ENCODE data around the gene SORCS2. TPM values are rescaled to one million over a fixed set of nuclear protein-coding genes. Genes with fewer than 3 reads are reported as not detected.

The SORCS2 gene
- total and polyA plus RNA-seq, 2 of the 13 experiments (the other 11 are each of a cell fraction or from before 2014, with no cell fraction given) = 0.82 to 1.0 TPM

DNA sequence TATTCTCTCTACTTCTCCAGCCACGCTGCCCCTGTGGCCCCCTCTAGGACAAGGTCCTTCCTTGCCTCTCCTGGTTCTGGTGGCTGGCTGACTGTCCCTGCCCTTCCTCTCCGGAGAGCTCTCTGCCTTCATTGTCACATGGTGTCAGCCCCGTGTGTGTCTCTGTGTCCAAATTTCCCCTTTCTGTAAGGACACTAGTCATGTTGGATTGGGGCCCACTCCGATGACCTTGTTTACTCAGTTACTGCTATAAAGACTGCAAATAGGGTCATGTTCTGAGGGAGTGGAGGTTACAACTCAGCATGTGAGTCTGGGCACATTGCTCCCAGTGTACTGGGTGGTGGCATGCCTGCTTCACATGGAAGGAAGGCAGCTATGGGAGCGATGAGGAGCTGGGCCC is 371.9 kb downstream of the SORCS2 start (continued):
- TF ChIP-seq, protein P1, sequence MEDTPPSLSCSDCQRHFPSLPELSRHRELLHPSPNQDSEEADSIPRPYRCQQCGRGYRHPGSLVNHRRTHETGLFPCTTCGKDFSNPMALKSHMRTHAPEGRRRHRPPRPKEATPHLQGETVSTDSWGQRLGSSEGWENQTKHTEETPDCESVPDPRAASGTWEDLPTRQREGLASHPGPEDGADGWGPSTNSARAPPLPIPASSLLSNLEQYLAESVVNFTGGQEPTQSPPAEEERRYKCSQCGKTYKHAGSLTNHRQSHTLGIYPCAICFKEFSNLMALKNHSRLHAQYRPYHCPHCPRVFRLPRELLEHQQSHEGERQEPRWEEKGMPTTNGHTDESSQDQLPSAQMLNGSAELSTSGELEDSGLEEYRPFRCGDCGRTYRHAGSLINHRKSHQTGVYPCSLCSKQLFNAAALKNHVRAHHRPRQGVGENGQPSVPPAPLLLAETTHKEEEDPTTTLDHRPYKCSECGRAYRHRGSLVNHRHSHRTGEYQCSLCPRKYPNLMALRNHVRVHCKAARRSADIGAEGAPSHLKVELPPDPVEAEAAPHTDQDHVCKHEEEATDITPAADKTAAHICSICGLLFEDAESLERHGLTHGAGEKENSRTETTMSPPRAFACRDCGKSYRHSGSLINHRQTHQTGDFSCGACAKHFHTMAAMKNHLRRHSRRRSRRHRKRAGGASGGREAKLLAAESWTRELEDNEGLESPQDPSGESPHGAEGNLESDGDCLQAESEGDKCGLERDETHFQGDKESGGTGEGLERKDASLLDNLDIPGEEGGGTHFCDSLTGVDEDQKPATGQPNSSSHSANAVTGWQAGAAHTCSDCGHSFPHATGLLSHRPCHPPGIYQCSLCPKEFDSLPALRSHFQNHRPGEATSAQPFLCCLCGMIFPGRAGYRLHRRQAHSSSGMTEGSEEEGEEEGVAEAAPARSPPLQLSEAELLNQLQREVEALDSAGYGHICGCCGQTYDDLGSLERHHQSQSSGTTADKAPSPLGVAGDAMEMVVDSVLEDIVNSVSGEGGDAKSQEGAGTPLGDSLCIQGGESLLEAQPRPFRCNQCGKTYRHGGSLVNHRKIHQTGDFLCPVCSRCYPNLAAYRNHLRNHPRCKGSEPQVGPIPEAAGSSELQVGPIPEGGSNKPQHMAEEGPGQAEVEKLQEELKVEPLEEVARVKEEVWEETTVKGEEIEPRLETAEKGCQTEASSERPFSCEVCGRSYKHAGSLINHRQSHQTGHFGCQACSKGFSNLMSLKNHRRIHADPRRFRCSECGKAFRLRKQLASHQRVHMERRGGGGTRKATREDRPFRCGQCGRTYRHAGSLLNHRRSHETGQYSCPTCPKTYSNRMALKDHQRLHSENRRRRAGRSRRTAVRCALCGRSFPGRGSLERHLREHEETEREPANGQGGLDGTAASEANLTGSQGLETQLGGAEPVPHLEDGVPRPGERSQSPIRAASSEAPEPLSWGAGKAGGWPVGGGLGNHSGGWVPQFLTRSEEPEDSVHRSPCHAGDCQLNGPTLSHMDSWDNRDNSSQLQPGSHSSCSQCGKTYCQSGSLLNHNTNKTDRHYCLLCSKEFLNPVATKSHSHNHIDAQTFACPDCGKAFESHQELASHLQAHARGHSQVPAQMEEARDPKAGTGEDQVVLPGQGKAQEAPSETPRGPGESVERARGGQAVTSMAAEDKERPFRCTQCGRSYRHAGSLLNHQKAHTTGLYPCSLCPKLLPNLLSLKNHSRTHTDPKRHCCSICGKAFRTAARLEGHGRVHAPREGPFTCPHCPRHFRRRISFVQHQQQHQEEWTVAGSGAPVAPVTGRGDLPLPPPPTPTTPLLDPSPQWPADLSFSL (CRISPR knock-in tag; IDR thresholded peaks at IDR 0.05) = no peak
- TF ChIP-seq ASH2L (IDR thresholded peaks at IDR 0.05; ENCODE audit: insufficient read length, low read depth, low read length) (peak; percentile 30), RFX5 (IDR thresholded peaks at IDR 0.05; ENCODE audit: low read depth, low read length) (no peak), HOXD1 (CRISPR knock-in tag; IDR thresholded peaks at IDR 0.05) (no peak), GATAD1 (CRISPR knock-in tag; IDR thresholded peaks at IDR 0.05) (no peak), KDM2A (CRISPR knock-in tag; IDR thresholded peaks at IDR 0.05; ENCODE audit: borderline replicate concordance, low read depth) (no peak), REXO4 (CRISPR knock-in tag; IDR thresholded peaks at IDR 0.05; ENCODE audit: borderline replicate concordance) (no peak), SKI (IDR thresholded peaks at IDR 0.05; ENCODE audit: partially characterized antibody) (peak; percentile 26), ZNF20 (CRISPR knock-in tag; IDR thresholded peaks at IDR 0.05) (no peak), ZSCAN25 (CRISPR knock-in tag; IDR thresholded peaks at IDR 0.05) (no peak), SAP130 (CRISPR knock-in tag; IDR thresholded peaks at IDR 0.05; ENCODE audit: low read depth) (peak; percentile 37; the same call in 1 of the 2 replicates)
- TF ChIP-seq, protein P2, sequence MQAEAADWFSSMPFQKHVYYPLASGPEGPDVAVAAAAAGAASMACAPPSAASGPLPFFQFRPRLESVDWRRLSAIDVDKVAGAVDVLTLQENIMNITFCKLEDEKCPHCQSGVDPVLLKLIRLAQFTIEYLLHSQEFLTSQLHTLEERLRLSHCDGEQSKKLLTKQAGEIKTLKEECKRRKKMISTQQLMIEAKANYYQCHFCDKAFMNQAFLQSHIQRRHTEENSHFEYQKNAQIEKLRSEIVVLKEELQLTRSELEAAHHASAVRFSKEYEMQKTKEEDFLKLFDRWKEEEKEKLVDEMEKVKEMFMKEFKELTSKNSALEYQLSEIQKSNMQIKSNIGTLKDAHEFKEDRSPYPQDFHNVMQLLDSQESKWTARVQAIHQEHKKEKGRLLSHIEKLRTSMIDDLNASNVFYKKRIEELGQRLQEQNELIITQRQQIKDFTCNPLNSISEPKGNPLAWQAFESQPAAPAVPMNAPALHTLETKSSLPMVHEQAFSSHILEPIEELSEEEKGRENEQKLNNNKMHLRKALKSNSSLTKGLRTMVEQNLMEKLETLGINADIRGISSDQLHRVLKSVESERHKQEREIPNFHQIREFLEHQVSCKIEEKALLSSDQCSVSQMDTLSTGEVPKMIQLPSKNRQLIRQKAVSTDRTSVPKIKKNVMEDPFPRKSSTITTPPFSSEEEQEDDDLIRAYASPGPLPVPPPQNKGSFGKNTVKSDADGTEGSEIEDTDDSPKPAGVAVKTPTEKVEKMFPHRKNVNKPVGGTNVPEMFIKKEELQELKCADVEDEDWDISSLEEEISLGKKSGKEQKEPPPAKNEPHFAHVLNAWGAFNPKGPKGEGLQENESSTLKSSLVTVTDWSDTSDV (CRISPR knock-in tag; IDR thresholded peaks at IDR 0.05) = no peak
- TF ChIP-seq, protein P3, sequence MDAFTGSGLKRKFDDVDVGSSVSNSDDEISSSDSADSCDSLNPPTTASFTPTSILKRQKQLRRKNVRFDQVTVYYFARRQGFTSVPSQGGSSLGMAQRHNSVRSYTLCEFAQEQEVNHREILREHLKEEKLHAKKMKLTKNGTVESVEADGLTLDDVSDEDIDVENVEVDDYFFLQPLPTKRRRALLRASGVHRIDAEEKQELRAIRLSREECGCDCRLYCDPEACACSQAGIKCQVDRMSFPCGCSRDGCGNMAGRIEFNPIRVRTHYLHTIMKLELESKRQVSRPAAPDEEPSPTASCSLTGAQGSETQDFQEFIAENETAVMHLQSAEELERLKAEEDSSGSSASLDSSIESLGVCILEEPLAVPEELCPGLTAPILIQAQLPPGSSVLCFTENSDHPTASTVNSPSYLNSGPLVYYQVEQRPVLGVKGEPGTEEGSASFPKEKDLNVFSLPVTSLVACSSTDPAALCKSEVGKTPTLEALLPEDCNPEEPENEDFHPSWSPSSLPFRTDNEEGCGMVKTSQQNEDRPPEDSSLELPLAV (CRISPR knock-in tag; conservative IDR thresholded peaks at IDR 0.05; ENCODE audit: low read depth) = no peak
- TF ChIP-seq, protein P4, sequence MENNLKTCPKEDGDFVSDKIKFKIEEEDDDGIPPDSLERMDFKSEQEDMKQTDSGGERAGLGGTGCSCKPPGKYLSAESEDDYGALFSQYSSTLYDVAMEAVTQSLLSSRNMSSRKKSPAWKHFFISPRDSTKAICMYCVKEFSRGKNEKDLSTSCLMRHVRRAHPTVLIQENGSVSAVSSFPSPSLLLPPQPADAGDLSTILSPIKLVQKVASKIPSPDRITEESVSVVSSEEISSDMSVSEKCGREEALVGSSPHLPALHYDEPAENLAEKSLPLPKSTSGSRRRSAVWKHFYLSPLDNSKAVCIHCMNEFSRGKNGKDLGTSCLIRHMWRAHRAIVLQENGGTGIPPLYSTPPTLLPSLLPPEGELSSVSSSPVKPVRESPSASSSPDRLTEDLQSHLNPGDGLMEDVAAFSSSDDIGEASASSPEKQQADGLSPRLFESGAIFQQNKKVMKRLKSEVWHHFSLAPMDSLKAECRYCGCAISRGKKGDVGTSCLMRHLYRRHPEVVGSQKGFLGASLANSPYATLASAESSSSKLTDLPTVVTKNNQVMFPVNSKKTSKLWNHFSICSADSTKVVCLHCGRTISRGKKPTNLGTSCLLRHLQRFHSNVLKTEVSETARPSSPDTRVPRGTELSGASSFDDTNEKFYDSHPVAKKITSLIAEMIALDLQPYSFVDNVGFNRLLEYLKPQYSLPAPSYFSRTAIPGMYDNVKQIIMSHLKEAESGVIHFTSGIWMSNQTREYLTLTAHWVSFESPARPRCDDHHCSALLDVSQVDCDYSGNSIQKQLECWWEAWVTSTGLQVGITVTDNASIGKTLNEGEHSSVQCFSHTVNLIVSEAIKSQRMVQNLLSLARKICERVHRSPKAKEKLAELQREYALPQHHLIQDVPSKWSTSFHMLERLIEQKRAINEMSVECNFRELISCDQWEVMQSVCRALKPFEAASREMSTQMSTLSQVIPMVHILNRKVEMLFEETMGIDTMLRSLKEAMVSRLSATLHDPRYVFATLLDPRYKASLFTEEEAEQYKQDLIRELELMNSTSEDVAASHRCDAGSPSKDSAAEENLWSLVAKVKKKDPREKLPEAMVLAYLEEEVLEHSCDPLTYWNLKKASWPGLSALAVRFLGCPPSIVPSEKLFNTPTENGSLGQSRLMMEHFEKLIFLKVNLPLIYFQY (CRISPR knock-in tag; IDR thresholded peaks at IDR 0.05; ENCODE audit: borderline replicate concordance) = no peak
- TF ChIP-seq, protein P5, sequence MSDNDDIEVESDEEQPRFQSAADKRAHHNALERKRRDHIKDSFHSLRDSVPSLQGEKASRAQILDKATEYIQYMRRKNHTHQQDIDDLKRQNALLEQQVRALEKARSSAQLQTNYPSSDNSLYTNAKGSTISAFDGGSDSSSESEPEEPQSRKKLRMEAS (IDR thresholded peaks at IDR 0.05) = peak; percentile 43; the same call in 1 of the 2 replicates
